A549 (cell line): ENCODE results near the gene TXNDC8.

Experiments used
- CBX8 ChIP-seq: fragments of 200-600 bp; sonication (generic); IDR thresholded peaks from 2 replicates; pipeline ENCODE4 v1.6.1; 2016
- CHD2 ChIP-seq: fragments of 150-350 bp; IDR thresholded peaks from 2 replicates; pipeline ENCODE4 v1.6.1; 2014; ENCODE audit warnings: low read length; ENCODE audit not compliant: partially characterized antibody
- EP300 ChIP-seq, 2 experiments: fragments of >200 bp; sonication (Bioruptor Twin); formaldehyde crosslinking; IDR thresholded peaks; 2 replicates in 1 of 2; 3 replicates in 1 of 2; pipeline ENCODE4 v1.6.1; 2016 to 2017
- HDAC2 ChIP-seq: fragments of 200-600 bp; sonication (generic); IDR thresholded peaks from 2 replicates; pipeline ENCODE4 v1.6.1; 2016
- MAZ ChIP-seq: fragments of 150-350 bp; IDR thresholded peaks from 2 replicates; pipeline ENCODE4 v1.6.1; 2014; ENCODE audit warnings: antibody characterized with exemption, low read depth, low read length, borderline replicate concordance
- MYC ChIP-seq: IDR thresholded peaks from 2 replicates; pipeline ENCODE4 v1.6.1; 2012; ENCODE audit warnings: mild to moderate bottlenecking, inconsistent platforms, low read length, improper control_type of control experiment, borderline replicate concordance
- POLR2A ChIP-seq: IDR thresholded peaks from 2 replicates; pipeline ENCODE4 v1.6.1; 2012; ENCODE audit warnings: mild to moderate bottlenecking, low read length
- RNF2 ChIP-seq: fragments of 200-600 bp; sonication (generic); IDR thresholded peaks from 2 replicates; pipeline ENCODE4 v1.6.1; 2016; ENCODE audit warnings: low read depth, mild to moderate bottlenecking, antibody characterized with exemption, moderate library complexity, borderline replicate concordance
- SREBF2 ChIP-seq: fragments of 450-650 bp; IDR thresholded peaks from 2 replicates; pipeline ENCODE4 v1.6.1; 2014; ENCODE audit warnings: mild to moderate bottlenecking, moderate library complexity
- ZNF302 ChIP-seq: fragments of 250-450 bp; sonication (Bioruptor Pico); IDR thresholded peaks from 2 replicates; pipeline ENCODE4 v1.9.0; 2021; ENCODE audit warnings: inconsistent platforms, mild to moderate bottlenecking, moderate library complexity
- TF ChIP-seq, protein P1 (sequence below): fragments of >200 bp; sonication (Bioruptor Twin); formaldehyde crosslinking; IDR thresholded peaks from 3 replicates; pipeline ENCODE4 v1.5.1; 2016
- TF ChIP-seq, protein P2 (sequence below): fragments of 250-450 bp; sonication (Bioruptor Pico); IDR thresholded peaks from 2 replicates; pipeline ENCODE4 v1.5.0; 2021; ENCODE audit warnings: mild to moderate bottlenecking, moderate library complexity, borderline replicate concordance
- TF ChIP-seq, protein P3 (sequence below): IDR thresholded peaks from 2 replicates; pipeline ENCODE4 v1.6.1; 2012
- TF ChIP-seq, protein P4 (sequence below): fragments of 150-350 bp; IDR thresholded peaks from 2 replicates; pipeline ENCODE4 v1.6.1; 2014; ENCODE audit warnings: low read depth, mild to moderate bottlenecking, low read length

DNA sequence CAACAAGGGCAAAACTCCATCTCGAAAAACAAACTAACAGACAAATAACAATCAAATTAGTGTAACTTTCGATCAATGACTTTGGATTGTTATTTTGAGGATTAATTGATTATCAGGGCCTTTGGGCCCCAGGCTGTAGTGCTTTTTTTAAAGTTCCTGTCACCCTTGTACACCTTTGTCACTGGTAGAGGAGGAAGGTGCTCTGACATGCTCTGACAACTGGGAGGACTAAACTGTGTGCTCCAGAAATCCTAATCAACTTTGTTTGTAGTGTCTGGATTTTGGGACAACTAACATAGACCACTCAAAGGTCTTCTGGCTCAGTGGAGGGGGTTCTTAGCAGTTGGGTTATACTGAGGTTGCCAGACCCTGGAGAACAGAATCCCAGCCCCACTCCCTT, 83.2 kb downstream of the TXNDC8 start:
- TF ChIP-seq, protein P1, sequence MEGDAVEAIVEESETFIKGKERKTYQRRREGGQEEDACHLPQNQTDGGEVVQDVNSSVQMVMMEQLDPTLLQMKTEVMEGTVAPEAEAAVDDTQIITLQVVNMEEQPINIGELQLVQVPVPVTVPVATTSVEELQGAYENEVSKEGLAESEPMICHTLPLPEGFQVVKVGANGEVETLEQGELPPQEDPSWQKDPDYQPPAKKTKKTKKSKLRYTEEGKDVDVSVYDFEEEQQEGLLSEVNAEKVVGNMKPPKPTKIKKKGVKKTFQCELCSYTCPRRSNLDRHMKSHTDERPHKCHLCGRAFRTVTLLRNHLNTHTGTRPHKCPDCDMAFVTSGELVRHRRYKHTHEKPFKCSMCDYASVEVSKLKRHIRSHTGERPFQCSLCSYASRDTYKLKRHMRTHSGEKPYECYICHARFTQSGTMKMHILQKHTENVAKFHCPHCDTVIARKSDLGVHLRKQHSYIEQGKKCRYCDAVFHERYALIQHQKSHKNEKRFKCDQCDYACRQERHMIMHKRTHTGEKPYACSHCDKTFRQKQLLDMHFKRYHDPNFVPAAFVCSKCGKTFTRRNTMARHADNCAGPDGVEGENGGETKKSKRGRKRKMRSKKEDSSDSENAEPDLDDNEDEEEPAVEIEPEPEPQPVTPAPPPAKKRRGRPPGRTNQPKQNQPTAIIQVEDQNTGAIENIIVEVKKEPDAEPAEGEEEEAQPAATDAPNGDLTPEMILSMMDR: no peak
- no peak for TF ChIP-seq CBX8
- TF ChIP-seq, protein P2, sequence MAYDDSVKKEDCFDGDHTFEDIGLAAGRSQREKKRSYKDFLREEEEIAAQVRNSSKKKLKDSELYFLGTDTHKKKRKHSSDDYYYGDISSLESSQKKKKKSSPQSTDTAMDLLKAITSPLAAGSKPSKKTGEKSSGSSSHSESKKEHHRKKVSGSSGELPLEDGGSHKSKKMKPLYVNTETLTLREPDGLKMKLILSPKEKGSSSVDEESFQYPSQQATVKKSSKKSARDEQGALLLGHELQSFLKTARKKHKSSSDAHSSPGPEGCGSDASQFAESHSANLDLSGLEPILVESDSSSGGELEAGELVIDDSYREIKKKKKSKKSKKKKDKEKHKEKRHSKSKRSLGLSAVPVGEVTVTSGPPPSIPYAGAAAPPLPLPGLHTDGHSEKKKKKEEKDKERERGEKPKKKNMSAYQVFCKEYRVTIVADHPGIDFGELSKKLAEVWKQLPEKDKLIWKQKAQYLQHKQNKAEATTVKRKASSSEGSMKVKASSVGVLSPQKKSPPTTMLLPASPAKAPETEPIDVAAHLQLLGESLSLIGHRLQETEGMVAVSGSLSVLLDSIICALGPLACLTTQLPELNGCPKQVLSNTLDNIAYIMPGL (CRISPR knock-in tag): no peak
- no peak for TF ChIP-seq POLR2A
- no peak for TF ChIP-seq RNF2
- TF ChIP-seq CHD2: no peak
- TF ChIP-seq, protein P3, sequence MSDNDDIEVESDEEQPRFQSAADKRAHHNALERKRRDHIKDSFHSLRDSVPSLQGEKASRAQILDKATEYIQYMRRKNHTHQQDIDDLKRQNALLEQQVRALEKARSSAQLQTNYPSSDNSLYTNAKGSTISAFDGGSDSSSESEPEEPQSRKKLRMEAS: no peak
- TF ChIP-seq MYC: no peak
- no peak for TF ChIP-seq EP300 (IDR thresholded peaks at IDR 0.05)
- no peak for TF ChIP-seq ZNF302 (CRISPR knock-in tag)
- TF ChIP-seq, protein P4, sequence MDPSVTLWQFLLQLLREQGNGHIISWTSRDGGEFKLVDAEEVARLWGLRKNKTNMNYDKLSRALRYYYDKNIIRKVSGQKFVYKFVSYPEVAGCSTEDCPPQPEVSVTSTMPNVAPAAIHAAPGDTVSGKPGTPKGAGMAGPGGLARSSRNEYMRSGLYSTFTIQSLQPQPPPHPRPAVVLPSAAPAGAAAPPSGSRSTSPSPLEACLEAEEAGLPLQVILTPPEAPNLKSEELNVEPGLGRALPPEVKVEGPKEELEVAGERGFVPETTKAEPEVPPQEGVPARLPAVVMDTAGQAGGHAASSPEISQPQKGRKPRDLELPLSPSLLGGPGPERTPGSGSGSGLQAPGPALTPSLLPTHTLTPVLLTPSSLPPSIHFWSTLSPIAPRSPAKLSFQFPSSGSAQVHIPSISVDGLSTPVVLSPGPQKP: no peak
- TF ChIP-seq MAZ: no peak
- no peak for TF ChIP-seq HDAC2
- TF ChIP-seq SREBF2: no peak
